GM23338 (cell line): ENCODE measurements around the gene DNAH8. TPM values are rescaled to one million over a fixed set of nuclear protein-coding genes. Genes with fewer than 3 reads are reported as not detected.

ENCODE experiments used
- NANOG ChIP-seq: IDR thresholded peaks from 2 replicates; pipeline ENCODE4 v1.6.1; 2016; ENCODE audit warnings: antibody characterized with exemption, borderline replicate concordance
- POLR2AphosphoS5 ChIP-seq: IDR thresholded peaks from 2 replicates; pipeline ENCODE4 v1.6.1; 2016; ENCODE audit warnings: antibody characterized with exemption, low read depth
- ZNF114 ChIP-seq: fragments of 250-450 bp; sonication (Bioruptor Pico); IDR thresholded peaks from 2 replicates; pipeline ENCODE4 v1.5.0; 2020; ENCODE audit warnings: mild to moderate bottlenecking, moderate library complexity
- ZNF331 ChIP-seq: fragments of 250-450 bp; sonication (Bioruptor Pico); IDR thresholded peaks from 2 replicates; pipeline ENCODE4 v1.5.0; 2020; ENCODE audit warnings: low read depth, mild to moderate bottlenecking, moderate library complexity
- ZNF462 ChIP-seq: fragments of 250-450 bp; sonication (Bioruptor Pico); IDR thresholded peaks from 2 replicates; pipeline ENCODE4 v1.5.0; 2020; ENCODE audit warnings: mild to moderate bottlenecking, moderate library complexity
- polyA plus RNA-seq: library from polyadenylated mRNA; unstranded; fragments of >200 nt; fragmentation: Nextera tagmentation; extraction: Ambion mirVana; gene quantifications from 2 replicates; pipeline ENCODE4 v1.2.1, GENCODE V29; 2016
- total RNA-seq: library from RNA; depleted of rRNA; stranded (reverse); fragments of >200 nt; shearing (Covaris generic); gene quantifications from 2 replicates; pipeline ENCODE4 v1.2.3, GENCODE V29; 2014
- TF ChIP-seq, protein P1 (sequence below): IDR thresholded peaks from one replicate; pipeline ENCODE4 v1.6.1; 2018; ENCODE audit warnings: antibody characterized with exemption; ENCODE audit not compliant: unreplicated experiment

DNAH8 gene
- total and polyA plus RNA-seq, 2 experiments from 2014 or later = 0.02 TPM; not detected in 1

GRCh38 chr6:39047434-39048327, 332.6 kb downstream of the DNAH8 start (continued):
- TF ChIP-seq ZNF462 (CRISPR knock-in tag) = no peak
- TF ChIP-seq ZNF331 (CRISPR knock-in tag) = no peak
- no peak for TF ChIP-seq ZNF114
- no peak for TF ChIP-seq NANOG
- TF ChIP-seq, protein P1, sequence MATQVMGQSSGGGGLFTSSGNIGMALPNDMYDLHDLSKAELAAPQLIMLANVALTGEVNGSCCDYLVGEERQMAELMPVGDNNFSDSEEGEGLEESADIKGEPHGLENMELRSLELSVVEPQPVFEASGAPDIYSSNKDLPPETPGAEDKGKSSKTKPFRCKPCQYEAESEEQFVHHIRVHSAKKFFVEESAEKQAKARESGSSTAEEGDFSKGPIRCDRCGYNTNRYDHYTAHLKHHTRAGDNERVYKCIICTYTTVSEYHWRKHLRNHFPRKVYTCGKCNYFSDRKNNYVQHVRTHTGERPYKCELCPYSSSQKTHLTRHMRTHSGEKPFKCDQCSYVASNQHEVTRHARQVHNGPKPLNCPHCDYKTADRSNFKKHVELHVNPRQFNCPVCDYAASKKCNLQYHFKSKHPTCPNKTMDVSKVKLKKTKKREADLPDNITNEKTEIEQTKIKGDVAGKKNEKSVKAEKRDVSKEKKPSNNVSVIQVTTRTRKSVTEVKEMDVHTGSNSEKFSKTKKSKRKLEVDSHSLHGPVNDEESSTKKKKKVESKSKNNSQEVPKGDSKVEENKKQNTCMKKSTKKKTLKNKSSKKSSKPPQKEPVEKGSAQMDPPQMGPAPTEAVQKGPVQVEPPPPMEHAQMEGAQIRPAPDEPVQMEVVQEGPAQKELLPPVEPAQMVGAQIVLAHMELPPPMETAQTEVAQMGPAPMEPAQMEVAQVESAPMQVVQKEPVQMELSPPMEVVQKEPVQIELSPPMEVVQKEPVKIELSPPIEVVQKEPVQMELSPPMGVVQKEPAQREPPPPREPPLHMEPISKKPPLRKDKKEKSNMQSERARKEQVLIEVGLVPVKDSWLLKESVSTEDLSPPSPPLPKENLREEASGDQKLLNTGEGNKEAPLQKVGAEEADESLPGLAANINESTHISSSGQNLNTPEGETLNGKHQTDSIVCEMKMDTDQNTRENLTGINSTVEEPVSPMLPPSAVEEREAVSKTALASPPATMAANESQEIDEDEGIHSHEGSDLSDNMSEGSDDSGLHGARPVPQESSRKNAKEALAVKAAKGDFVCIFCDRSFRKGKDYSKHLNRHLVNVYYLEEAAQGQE = no peak
- TF ChIP-seq POLR2AphosphoS5 = no peak
